Activated naive CD8-positive, alpha-beta T cell treated with anti-CD3 and anti-CD28 coated beads, Interleukin-2, amount 50 U/mL, for 24 hours (primary cell): ENCODE data around the gene PKMYT1.
"Not testable (repeated sequence)": the region's sequence is repeated elsewhere in the genome, so short reads cannot be mapped to it uniquely, and the experiment has no call there.

Source experiments
- ATAC-seq: fragments of 150-1000 bp; cut with Tn5 transposase; one replicate; pipeline ENCODE4 v1.10.0; 2021
- DNase-seq: peaks from one replicate; pipeline ENCODE4 v3.0.0; 2021
- H3K27ac Mint-ChIP-seq: one replicate; pipeline ENCODE4 v1.8.0; 2021; ENCODE audit warnings: mild to moderate bottlenecking, mixed read lengths
- H3K27me3 Mint-ChIP-seq: one replicate; pipeline ENCODE4 v1.8.0; 2021; ENCODE audit warnings: mixed read lengths
- H3K36me3 Mint-ChIP-seq: one replicate; pipeline ENCODE4 v1.8.0; 2021; ENCODE audit warnings: low read depth, mixed read lengths
- H3K4me1 Mint-ChIP-seq: one replicate; pipeline ENCODE4 v1.8.0; 2021; ENCODE audit warnings: mixed read lengths
- H3K4me3 Mint-ChIP-seq: one replicate; pipeline ENCODE4 v1.8.0; 2021; ENCODE audit warnings: mild to moderate bottlenecking, moderate library complexity, mixed read lengths
- H3K9me3 Mint-ChIP-seq: one replicate; pipeline ENCODE4 v1.8.0; 2021; ENCODE audit warnings: mixed read lengths

Gene PKMYT1

DNA sequence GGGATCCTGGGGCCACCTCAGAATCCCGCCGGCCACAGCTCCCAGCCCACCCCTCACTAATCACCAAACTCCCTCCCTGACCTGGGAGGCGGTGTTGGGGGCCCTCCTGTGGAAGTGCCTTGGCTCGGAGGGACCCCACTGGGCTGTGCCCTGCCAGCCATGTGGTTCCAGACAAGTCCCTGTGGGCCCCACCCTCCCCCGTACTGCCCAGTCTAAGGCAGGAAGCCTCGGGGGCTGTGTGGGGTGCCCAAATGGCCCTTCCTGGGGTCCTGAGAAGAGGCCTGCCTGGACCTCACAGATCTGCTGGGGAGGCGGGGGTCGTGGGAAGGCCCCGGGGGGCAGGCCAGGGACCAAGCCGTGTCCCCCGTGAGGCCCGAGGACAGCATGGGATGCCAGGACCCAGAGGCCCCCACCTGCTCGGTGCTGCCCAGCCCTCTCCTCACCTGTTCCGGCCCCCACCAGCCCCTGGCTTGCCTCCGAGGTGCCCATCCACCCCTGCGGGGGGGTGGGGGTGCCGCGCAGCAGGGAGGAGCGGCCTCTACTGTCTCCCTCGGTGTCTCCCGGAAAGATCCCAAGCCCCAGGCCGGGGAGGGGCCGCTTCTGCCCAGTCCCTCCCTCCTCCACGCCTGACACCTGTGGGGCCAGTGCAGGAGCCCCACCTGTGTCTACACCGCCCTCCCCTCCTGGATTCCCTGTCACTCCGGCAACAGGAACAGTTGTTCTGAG, 25.4 kb downstream of the PKMYT1 start:
- Mint-ChIP-seq H3K36me3 (no peaks in the 10 kb centered on the region), H3K9me3 (no peaks in the 10 kb centered on the region), H3K4me1 (no peaks in the 10 kb centered on the region), H3K27me3 (peaks cover 10% of the 10 kb centered on the region), H3K27ac (no peak overlapping the region), H3K4me3 (no peak overlapping the region)
- ATAC-seq (no peak), DNase-seq (no peak)

- Mint-ChIP-seq H3K4me1 (peaks cover 1% of the 10 kb centered on the region), H3K27ac (no peak overlapping the region), H3K27me3 (peaks cover 8% of the 10 kb centered on the region), H3K9me3 (no peaks in the 10 kb centered on the region), H3K4me3 (no peak overlapping the region), H3K36me3 (peaks cover 3% of the 10 kb centered on the region)
- DNase-seq (no peak), ATAC-seq (no peak)
Observed at GRCh38 chr16:2953706-2954627, 26.3 kb downstream of the PKMYT1 start.

- ATAC-seq (no peak), DNase-seq (no peak)
- H3K9me3 Mint-ChIP-seq: no peaks in the 10 kb centered on the region
- H3K4me3 Mint-ChIP-seq: no peak overlapping the region
- H3K4me1 Mint-ChIP-seq: peaks cover 1% of the 10 kb centered on the region
- H3K36me3 Mint-ChIP-seq: peaks cover 4% of the 10 kb centered on the region
- peaks cover 7% of the 10 kb centered on the region for H3K27me3 Mint-ChIP-seq
- H3K27ac Mint-ChIP-seq: no peak overlapping the region
Observed at GRCh38 chr16:2952679-2953078, 27.6 kb downstream of the PKMYT1 start.

DNA sequence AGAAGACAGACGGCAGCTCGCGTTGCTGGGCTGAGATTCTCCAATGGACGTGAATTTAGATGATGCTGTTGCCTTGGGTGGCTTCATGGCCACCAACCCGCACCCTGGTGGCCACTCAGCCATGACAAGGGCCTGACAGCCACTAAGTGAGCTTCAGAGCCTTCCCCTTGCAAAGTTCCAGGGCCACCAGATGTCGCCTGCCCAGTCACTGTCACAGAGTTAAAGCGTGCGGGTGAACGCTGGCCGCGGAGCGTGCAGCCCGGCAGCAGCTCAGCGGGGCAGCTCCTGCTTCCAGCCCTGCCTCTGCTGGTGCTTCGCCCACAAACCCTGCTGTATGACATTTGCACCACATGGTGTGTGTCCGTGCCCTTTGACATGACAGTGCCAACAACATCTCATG, 29.5 kb downstream of the PKMYT1 start:
- Mint-ChIP-seq H3K36me3 (peaks cover 4% of the 10 kb centered on the region), H3K4me1 (peaks cover 1% of the 10 kb centered on the region), H3K27me3 (no peaks in the 10 kb centered on the region), H3K9me3 (no peaks in the 10 kb centered on the region), H3K4me3 (no peak overlapping the region), H3K27ac (no peak overlapping the region)
- DNase-seq (no peak), ATAC-seq (no peak)

GRCh38 chr16:2950353-2950724, 29.9 kb downstream of the PKMYT1 start:
- no peak for ATAC-seq
- Mint-ChIP-seq H3K36me3 (peaks cover 4% of the 10 kb centered on the region), H3K9me3 (no peaks in the 10 kb centered on the region), H3K4me3 (no peak overlapping the region), H3K27me3 (no peaks in the 10 kb centered on the region), H3K4me1 (peaks cover 1% of the 10 kb centered on the region), H3K27ac (no peak overlapping the region)
- no peak for DNase-seq

DNA sequence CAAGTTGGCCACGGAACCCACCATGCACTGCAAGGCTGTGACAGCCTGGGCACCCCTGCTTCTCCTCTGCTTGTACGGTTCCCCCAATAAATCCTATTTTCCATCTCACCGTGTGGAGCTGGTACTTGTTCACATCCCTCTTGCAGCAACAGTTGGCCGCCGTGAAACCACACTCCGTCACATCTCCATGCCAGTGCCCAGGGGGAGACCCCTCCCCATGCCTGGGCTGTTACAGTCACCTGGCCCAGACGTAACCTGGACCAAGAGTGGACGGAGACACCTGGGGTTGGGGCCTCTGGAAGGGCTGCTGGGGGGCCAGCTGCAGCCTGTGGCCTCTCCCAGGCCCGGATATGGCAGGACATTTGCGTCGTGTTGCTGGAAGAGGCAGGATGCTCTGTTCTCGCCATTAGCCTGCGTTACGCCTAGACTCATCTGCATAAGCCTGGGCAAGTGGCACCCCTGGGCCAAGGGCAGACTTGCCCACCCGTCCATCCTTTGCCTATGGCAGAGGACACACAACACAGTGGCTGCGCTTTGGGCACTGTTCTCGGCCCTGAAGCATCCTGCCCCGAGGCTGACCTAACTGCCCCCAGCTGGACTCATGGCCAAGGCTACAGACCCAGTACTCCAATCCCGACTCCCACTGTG, 30.4 kb downstream of the PKMYT1 start:
- DNase-seq (no peak), ATAC-seq (no peak)
- Mint-ChIP-seq H3K9me3 (no peaks in the 10 kb centered on the region), H3K4me3 (no peak overlapping the region), H3K27ac (no peak overlapping the region), H3K27me3 (no peaks in the 10 kb centered on the region), H3K36me3 (peaks cover 4% of the 10 kb centered on the region), H3K4me1 (peaks cover 1% of the 10 kb centered on the region)

GRCh38 chr16:2948807-2949704, 31.2 kb downstream of the PKMYT1 start:
- ATAC-seq: no peak
- no peaks in the 10 kb centered on the region for H3K9me3 Mint-ChIP-seq
- peaks cover 4% of the 10 kb centered on the region for H3K36me3 Mint-ChIP-seq
- peaks cover 1% of the 10 kb centered on the region for H3K4me1 Mint-ChIP-seq
- H3K27me3 Mint-ChIP-seq: no peaks in the 10 kb centered on the region
- H3K4me3 Mint-ChIP-seq: no peak overlapping the region
- no peak for DNase-seq
- no peak overlapping the region for H3K27ac Mint-ChIP-seq

DNA sequence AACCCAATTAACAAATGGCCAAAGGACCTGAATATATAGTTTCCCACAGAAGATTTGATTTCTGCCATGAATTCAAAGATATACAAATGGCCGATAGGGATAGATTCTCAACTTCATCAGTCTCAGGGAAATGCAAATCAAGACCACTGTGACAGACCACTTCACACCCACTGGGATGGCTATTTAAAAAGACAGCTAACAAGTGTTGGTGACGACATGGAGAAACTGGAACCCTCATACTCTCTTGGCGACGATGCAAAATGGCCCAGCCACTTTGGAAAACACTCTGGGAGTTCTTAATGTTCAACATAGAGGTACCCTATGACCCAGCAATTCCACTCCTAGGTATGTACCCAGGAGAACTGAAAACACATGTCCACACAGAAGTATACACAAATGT, 33.6 kb downstream of the PKMYT1 start:
- H3K4me1 Mint-ChIP-seq: peaks cover 1% of the 10 kb centered on the region
- ATAC-seq: no peak
- peaks cover 12% of the 10 kb centered on the region for H3K36me3 Mint-ChIP-seq
- no peaks in the 10 kb centered on the region for H3K27me3 Mint-ChIP-seq
- no peak for DNase-seq
- no peak overlapping the region for H3K4me3 Mint-ChIP-seq
- H3K27ac Mint-ChIP-seq: no peak overlapping the region
- H3K9me3 Mint-ChIP-seq: no peaks in the 10 kb centered on the region

DNA sequence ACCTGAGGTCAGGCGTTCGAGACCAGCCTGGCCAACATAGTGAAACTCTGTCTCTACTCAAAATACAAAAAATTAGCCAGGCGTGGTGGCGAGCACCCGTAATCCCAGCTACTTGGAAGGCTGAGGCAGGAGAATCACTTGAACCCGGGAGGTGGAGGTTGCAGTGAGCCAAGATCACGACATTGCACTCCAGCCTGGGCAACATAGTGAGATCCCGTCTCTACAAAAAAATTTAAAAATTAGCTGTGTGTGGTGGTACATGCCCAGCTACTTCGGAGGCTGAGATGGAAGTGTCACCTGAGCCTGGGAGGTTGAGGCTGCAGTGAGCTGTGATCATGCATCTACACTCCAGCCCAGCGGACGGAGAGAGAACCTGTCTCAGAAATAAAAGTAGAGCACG, 36.5 kb downstream of the PKMYT1 start:
- not testable (repeated sequence) for H3K27ac Mint-ChIP-seq, H3K9me3 Mint-ChIP-seq, H3K4me3 Mint-ChIP-seq, H3K27me3 Mint-ChIP-seq, H3K4me1 Mint-ChIP-seq, DNase-seq, ATAC-seq
- peaks cover 10% of the 10 kb centered on the region for H3K36me3 Mint-ChIP-seq

- Mint-ChIP-seq H3K36me3 (peaks cover 9% of the 10 kb centered on the region), H3K4me3 (no peak overlapping the region), H3K9me3 (no peaks in the 10 kb centered on the region), H3K4me1 (no peaks in the 10 kb centered on the region), H3K27me3 (no peaks in the 10 kb centered on the region), H3K27ac (no peak overlapping the region)
- DNase-seq (no peak), ATAC-seq (no peak)
Observed at GRCh38 chr16:2942045-2942444, 38.2 kb downstream of the PKMYT1 start.

DNA sequence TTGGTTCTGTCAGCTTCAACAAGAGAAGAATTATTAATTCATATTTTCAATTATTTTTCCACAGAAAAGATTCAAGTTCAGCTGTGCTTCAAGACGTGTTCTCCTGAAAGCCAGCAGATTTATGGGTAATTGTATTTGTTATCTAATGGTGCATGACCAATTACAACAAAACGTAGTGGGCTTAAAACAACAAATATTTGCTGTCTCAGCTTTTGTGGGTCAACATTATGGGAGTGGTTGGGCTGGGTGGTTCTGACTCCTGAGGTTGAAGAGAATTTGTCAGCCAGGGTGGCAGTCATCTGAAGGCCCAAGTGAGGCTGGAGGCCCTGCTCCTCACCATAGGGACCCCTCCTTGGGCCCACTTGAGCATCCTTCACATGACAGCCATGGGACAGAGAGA, 40.3 kb downstream of the PKMYT1 start:
- H3K4me3 Mint-ChIP-seq: no peak overlapping the region
- ATAC-seq (no peak), DNase-seq (no peak)
- H3K27me3 Mint-ChIP-seq: no peaks in the 10 kb centered on the region
- no peak overlapping the region for H3K27ac Mint-ChIP-seq
- peaks cover 11% of the 10 kb centered on the region for H3K36me3 Mint-ChIP-seq
- H3K4me1 Mint-ChIP-seq: no peaks in the 10 kb centered on the region
- H3K9me3 Mint-ChIP-seq: no peaks in the 10 kb centered on the region

DNA sequence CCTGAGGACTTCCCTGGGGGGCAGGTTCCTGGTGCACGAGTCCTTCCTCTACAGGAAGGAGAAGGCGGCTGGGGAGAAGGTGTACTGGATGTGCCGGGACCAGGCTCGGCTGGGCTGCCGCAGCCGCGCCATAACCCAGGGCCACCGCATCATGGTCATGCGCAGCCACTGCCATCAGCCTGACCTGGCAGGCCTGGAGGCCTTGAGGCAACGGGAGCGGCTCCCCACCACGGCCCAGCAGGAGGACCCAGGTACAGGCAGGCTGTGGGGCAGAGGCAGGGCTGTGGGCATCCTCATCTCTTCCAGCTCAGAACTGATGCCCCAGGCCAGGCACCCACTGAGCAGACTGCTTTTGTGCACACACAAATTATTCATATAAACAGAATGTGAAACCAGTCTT, 42.0 kb downstream of the PKMYT1 start:
- no peak for DNase-seq
- Mint-ChIP-seq H3K9me3 (no peaks in the 10 kb centered on the region), H3K27ac (no peak overlapping the region), H3K4me1 (no peaks in the 10 kb centered on the region), H3K36me3 (peaks cover 12% of the 10 kb centered on the region), H3K27me3 (no peaks in the 10 kb centered on the region), H3K4me3 (no peak overlapping the region)
- no peak for ATAC-seq

DNA sequence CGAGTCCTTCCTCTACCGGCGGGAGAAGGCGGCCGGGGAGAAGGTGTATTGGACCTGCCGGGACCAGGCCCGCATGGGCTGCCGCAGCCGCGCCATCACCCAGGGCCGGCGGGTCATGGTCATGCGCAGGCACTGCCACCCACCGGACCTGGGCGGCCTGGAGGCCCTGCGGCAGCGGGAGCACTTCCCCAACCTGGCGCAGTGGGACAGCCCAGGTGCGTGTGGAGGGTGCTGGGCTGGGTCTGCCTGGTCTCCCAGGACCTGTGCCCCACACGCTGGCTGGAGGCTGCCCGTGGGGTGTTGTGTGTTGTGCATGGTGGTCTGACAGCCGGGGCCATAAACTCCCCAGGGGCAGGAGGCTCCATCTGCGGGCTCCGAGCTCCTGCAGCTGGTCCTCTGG, 43.1 kb downstream of the PKMYT1 start:
- Mint-ChIP-seq H3K27ac (no peak overlapping the region), H3K4me3 (no peak overlapping the region), H3K36me3 (peaks cover 7% of the 10 kb centered on the region), H3K9me3 (no peaks in the 10 kb centered on the region), H3K4me1 (no peaks in the 10 kb centered on the region), H3K27me3 (no peaks in the 10 kb centered on the region)
- no peak for DNase-seq
- no peak for ATAC-seq

DNA sequence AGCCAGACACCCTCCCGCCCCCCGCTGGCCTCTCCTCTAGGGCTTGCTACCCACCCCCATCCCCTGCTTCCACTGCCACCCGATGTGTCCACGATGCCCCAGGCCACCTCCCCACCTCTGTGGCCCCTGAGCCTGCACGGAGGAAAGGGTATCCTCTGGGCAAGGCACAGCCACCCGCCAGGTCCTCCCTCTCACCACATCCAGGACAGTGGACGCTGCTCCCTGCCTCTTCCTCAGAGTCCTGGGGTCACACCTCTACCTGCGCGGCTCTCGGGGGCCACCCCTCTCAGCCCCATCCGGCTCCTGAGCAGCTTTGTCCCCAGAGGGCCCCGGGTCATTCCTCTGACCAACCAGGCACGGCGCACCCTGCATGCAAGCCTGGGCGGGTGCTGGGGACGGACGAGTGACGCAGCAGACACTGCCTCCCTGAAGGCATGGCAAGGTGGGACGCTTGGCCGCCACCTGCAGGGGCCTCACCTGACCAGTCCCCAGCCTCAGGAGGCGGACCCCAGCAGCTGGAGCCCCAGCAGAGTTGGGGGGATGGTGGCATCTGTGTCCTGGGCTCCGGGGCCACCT, 43.7 kb downstream of the PKMYT1 start:
- Mint-ChIP-seq H3K36me3 (peaks cover 7% of the 10 kb centered on the region), H3K4me1 (no peaks in the 10 kb centered on the region), H3K4me3 (no peak overlapping the region), H3K27ac (no peak overlapping the region), H3K27me3 (no peaks in the 10 kb centered on the region), H3K9me3 (no peaks in the 10 kb centered on the region)
- DNase-seq (no peak), ATAC-seq (no peak)
